HepG2 (cell line): ENCODE measurements around the gene ZIK1. TPM values are rescaled to one million over a fixed set of nuclear protein-coding genes. Genes with fewer than 3 reads are reported as not detected.

Experiments used
- ATAC-seq: fragments of 200-7000 bp; cut with Tn5 transposase; 3 replicates; pipeline ENCODE4 v1.9.1; 2020; ENCODE audit warnings: mild to moderate bottlenecking, moderate library complexity
- BruUV-seq: library from RNA; stranded (reverse); fragments of 400-500 nt; replicated peaks from 2 replicates; lab custom pipeline; 2021; lab: Mats Ljungman, UMichigan
- CTCF ChIA-PET: fragments of 300-600 bp; formaldehyde crosslinking; extraction: SDS; loops from one replicate; lab custom pipeline; 2021; ENCODE audit warnings: low total read pairs, inconsistent platforms, low intra/inter-chr PET ratio; lab: Yijun Ruan, JAX
- POLR2A ChIA-PET: fragments of 350-600 bp; sonication (Branson Sonifier 250); formaldehyde crosslinking; loops from one replicate; lab custom pipeline; 2020; ENCODE audit warnings: antibody characterized with exemption, inconsistent platforms; lab: Yijun Ruan, JAX
- DNase-seq: peaks from one replicate; pipeline ENCODE4 v3.0.0-alpha.2; 2015; ENCODE audit warnings: low spot score
- FAIRE-seq: peaks from 3 replicates; lab custom pipeline; 2011; peaks lifted over from hg19 to GRCh38; lab: Jason Lieb, UNC
- H2AFZ ChIP-seq: one replicate; pipeline ENCODE4 v1.6.1; 2011; ENCODE audit warnings: low read length, inconsistent platforms
- H3K27ac ChIP-seq: fragments of 300-600 bp; 3 replicates; pipeline ENCODE4 v1.8.0; 2011; ENCODE audit warnings: mixed run types, mild to moderate bottlenecking, mixed read lengths, low read length, inconsistent platforms; ENCODE audit not compliant: insufficient read depth; ENCODE audit errors: extremely low read length
- H3K27me3 ChIP-seq, 2 experiments: fragments of 200-600 bp in 1 of 2; 2 replicates in 1 of 2; 3 replicates in 1 of 2; pipeline versions ENCODE4 v1.6.0 to v1.8.0; 2011; ENCODE audit warnings: low read length in 2 of 2, mild to moderate bottlenecking in 2 of 2, moderate library complexity in 2 of 2, inconsistent platforms in 1 of 2; ENCODE audit not compliant: insufficient read depth in 2 of 2, control insufficient read depth in 1 of 2
- H3K36me3 ChIP-seq, 2 experiments: fragments of 200-600 bp in 1 of 2; replicated peaks in 1 of 2; 2 replicates in 1 of 2; 3 replicates in 1 of 2; pipeline versions ENCODE4 v1.5.1 to v1.8.0; 2011; ENCODE audit warnings: low read length in 2 of 2, inconsistent platforms in 1 of 2; ENCODE audit not compliant: insufficient read depth in 2 of 2, control insufficient read depth in 1 of 2
- H3K4me1 ChIP-seq: 2 replicates; pipeline ENCODE4 v1.5.1; 2012; ENCODE audit warnings: low read length, inconsistent platforms; ENCODE audit not compliant: insufficient read depth
- H3K4me2 ChIP-seq: 2 replicates; pipeline ENCODE4 v1.6.0; 2011; ENCODE audit warnings: low read depth, low read length, inconsistent platforms
- H3K4me3 ChIP-seq, 3 experiments: fragments of 200-600 bp in 1 of 3; sonication (generic), shearing (Covaris generic) in 1 of 3; replicated peaks in 1 of 3; 2 replicates each; pipeline ENCODE4 v1.5.1; 2011 to 2016; ENCODE audit warnings: low read length in 3 of 3, inconsistent platforms in 2 of 3, low read depth in 2 of 3, mild to moderate bottlenecking in 2 of 3, control low read depth in 1 of 3, mixed read lengths in 1 of 3; ENCODE audit not compliant: insufficient read depth in 1 of 3
- H3K79me2 ChIP-seq: one replicate; pipeline ENCODE4 v1.6.1; 2011; ENCODE audit warnings: low read length, inconsistent platforms; ENCODE audit not compliant: insufficient read depth
- H3K9ac ChIP-seq: 2 replicates; pipeline ENCODE4 v1.6.0; 2011; ENCODE audit warnings: mild to moderate bottlenecking, low read depth, low read length, inconsistent platforms; ENCODE audit not compliant: insufficient read depth
- H3K9me3 ChIP-seq: 2 replicates; pipeline ENCODE4 v1.5.1; 2012; ENCODE audit warnings: mild to moderate bottlenecking, low read length
- H4K20me1 ChIP-seq: 2 replicates; pipeline ENCODE4 v1.6.0; 2011; ENCODE audit warnings: inconsistent platforms, mild to moderate bottlenecking, low read length, moderate library complexity; ENCODE audit not compliant: insufficient read depth
- ATAD3A ChIP-seq: sonication (generic); formaldehyde crosslinking; IDR thresholded peaks from 2 replicates; pipeline ENCODE4 v1.4.0; 2020; ENCODE audit warnings: missing genetic modification reagents
- CEBPG ChIP-seq: IDR thresholded peaks from 2 replicates; pipeline ENCODE4 v1.6.1; 2016
- ETV6 ChIP-seq: sonication (generic); formaldehyde crosslinking; conservative IDR thresholded peaks from 2 replicates; pipeline ENCODE4 v1.4.0; 2020; ENCODE audit warnings: missing genetic modification reagents
- FOXO1 ChIP-seq: sonication (generic); formaldehyde crosslinking; IDR thresholded peaks from 2 replicates; pipeline ENCODE4 v1.4.0; 2020; ENCODE audit warnings: missing genetic modification reagents
- MIER2 ChIP-seq: IDR thresholded peaks from 2 replicates; pipeline ENCODE4 v1.6.1; 2016; ENCODE audit warnings: missing biosample characterization, missing genetic modification reagents
- PCBP2 ChIP-seq: fragments of 200-400 bp; formaldehyde crosslinking; optimal IDR thresholded peaks from 2 replicates; pipeline ENCODE3; 2018; ENCODE audit warnings: low read length, low read depth; ENCODE audit not compliant: poor library complexity, severe bottlenecking
- ZEB1 ChIP-seq: IDR thresholded peaks from 2 replicates; pipeline ENCODE4 v1.6.1; 2012; ENCODE audit warnings: mild to moderate bottlenecking, low read depth, inconsistent platforms; ENCODE audit not compliant: insufficient replicate concordance
- ZKSCAN8 ChIP-seq: IDR thresholded peaks from 2 replicates; pipeline ENCODE4 v1.6.1; 2016; ENCODE audit warnings: borderline replicate concordance, missing genetic modification reagents, missing compliant biosample characterization
- ZNF33B ChIP-seq: sonication (generic); formaldehyde crosslinking; IDR thresholded peaks from 2 replicates; pipeline ENCODE4 v1.5.1; 2020; ENCODE audit warnings: mild to moderate bottlenecking, missing genetic modification reagents
- ZNF451 ChIP-seq: sonication (generic); formaldehyde crosslinking; IDR thresholded peaks from 2 replicates; pipeline ENCODE4 v1.5.0; 2020; ENCODE audit warnings: mild to moderate bottlenecking, missing genetic modification reagents
- WGBS: methylation state at CpG from one replicate; pipeline ENCODE4 v1.1.6; 2017; ENCODE audit warnings: low lambda C conversion rate; 5-methylcytosine and 5-hydroxymethylcytosine counted together
- in situ Hi-C: cut with HindIII; loops from 2 replicates; pipeline ENCODE4 v1.10.0; 2017; ENCODE audit warnings: low pct_unique_long_range_greater_than_20kb; ENCODE audit not compliant: extremely low pct_ligation_motif_present
- intact Hi-C: fragments of 100-400 bp; cut with micrococcal nuclease; formaldehyde crosslinking; loops from one replicate; pipeline ENCODE4 v1.10.0; 2022; ENCODE audit not compliant: unreplicated experiment
- polyA plus RNA-seq, 8 experiments: library from polyadenylated mRNA; depleted of rRNA in 3 of 8; stranded (reverse) in 7 of 8; unstranded in 1 of 8; fragments of >200 nt; fragmentation: Illumina TruSeq in 4 of 8; extraction: Trizol in 4 of 8; gene quantifications; 2 replicates each; pipeline versions ENCODE4 v1.2.1 to v1.2.3, GENCODE V29; 2011 to 2016; ENCODE audit warnings: low read depth in 4 of 8, missing spikeins in 1 of 8, mixed read lengths in 1 of 8; ENCODE audit not compliant: insufficient read depth in 1 of 8
- total RNA-seq, 5 experiments: library from RNA; depleted of rRNA; stranded (reverse); fragments of >200 nt; fragmentation: Illumina TruSeq; extraction: Trizol; gene quantifications; 2 replicates each; pipeline ENCODE4 v1.2.3, GENCODE V29; 2016; ENCODE audit warnings: low read depth in 1 of 5
- TF ChIP-seq, protein P1 (sequence below): sonication (generic); formaldehyde crosslinking; IDR thresholded peaks from 2 replicates; pipeline ENCODE4 v1.5.1; 2020; ENCODE audit warnings: missing genetic modification reagents, mild to moderate bottlenecking, borderline replicate concordance
- TF ChIP-seq, protein P2 (sequence below): sonication (generic); formaldehyde crosslinking; conservative IDR thresholded peaks from 2 replicates; pipeline ENCODE4 v1.4.0; 2020; ENCODE audit warnings: missing genetic modification reagents
- TF ChIP-seq, protein P3 (sequence below): sonication (generic); formaldehyde crosslinking; IDR thresholded peaks from 2 replicates; pipeline ENCODE4 v1.4.0; 2020; ENCODE audit warnings: missing genetic modification reagents
- TF ChIP-seq, protein P4 (sequence below): sonication (generic); formaldehyde crosslinking; IDR thresholded peaks from 2 replicates; pipeline ENCODE4 v1.8.0; 2022; ENCODE audit warnings: mild to moderate bottlenecking, missing genetic modification reagents, borderline replicate concordance

Gene ZIK1
- total and polyA plus RNA-seq, 2 of the 13 experiments (the other 11 are each of a cell fraction or from before 2014, with no cell fraction given), result 2.1 to 7.2 TPM

DNA sequence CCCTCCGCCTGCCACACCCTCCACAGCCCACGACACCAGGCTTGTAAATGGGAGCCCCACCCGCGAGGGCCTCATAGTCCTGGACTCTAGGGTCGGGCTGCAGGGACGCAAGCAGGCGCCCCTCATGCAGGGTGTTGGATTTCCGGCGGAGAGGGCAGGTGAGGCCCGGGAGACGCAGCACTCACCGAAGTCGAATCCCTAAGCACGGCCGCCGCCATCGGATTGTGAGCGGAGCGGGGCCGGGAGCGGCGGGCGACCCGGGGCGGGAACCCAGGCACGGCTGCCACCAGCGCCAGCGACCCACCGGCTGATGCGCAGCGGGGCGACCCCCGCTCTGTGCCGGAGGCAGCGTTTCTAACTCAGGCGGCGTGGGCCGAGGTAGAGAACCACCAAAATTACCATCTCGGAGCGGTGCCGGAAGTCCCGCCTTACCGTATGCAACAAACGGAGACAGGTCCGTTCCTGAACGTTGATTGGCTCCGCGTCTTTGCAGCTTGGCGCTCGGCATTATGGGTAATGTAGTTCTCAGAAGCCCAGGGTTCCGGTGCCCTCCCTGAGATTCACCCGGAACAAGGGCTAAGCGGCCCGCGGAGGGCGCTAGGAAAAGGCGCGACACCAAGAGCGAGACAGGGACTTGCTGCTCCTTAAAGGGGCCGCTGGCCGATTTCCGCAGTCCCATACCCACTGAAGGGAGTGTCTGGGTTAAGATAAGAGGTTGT, 5.3 kb upstream of the ZIK1 start, which contains the start of gene ZNF416:
TSS of gene ZNF416 (minus strand) at position 425 of the 719 bp plus-strand sequence. CDS start at position 218, 207 bp downstream.
- WGBS, result 0% methylated on average over 10 of the region's 62 CpGs
- peaks cover 17% of the 10 kb centered on the region for H3K79me2 ChIP-seq
- ChIA-PET CTCF (interaction anchor here (1.4 kb wide), 1 partner anchor 54 kb away, joined by 3 read pairs; the partner anchor contains the start of gene ZNF211), POLR2A (interaction anchor here (0.6 kb wide), 1 partner anchor 79 kb away, joined by 3 read pairs; the partner anchor contains the start of gene ZNF773)
- peak within 1 kb of the TSS; percentile 99 for H2AFZ ChIP-seq
- intact Hi-C loops (loop anchor here (1.0 to 2.0 kb wide), 4 partner anchors 20 to 168 kb away; partner anchors contain the start of genes ZNF134, ZNF530, ZNF772 and ZNF776), in situ Hi-C loops (loop anchor here (10.0 kb wide), 1 partner anchor 576 kb away; the partner anchor contains the start of gene ZNF329)
- DNase-seq (peak; percentile 97), ATAC-seq (peak; percentile 96), FAIRE-seq (peak; percentile 98)
- H4K20me1 ChIP-seq, result no peaks in the 10 kb centered on the region
- H3K4me3 ChIP-seq, result peak within 1 kb of the TSS; percentile 86 to 95 (median 92)
- no TSS peak for BruUV-seq
- H3K9me3 ChIP-seq, result peaks cover 17% of the 10 kb centered on the region; the same call in 1 of the 2 replicates
- no peaks in the 10 kb centered on the region; a peak in 1 of 5 replicates for H3K27me3 ChIP-seq
- H3K9ac ChIP-seq, result peak within 1 kb of the TSS; percentile 81
- no peak within 1 kb of the TSS for H3K27ac ChIP-seq
- peaks cover 16% of the 10 kb centered on the region for H3K4me1 ChIP-seq
- peaks cover 5 to 33% of the 10 kb centered on the region in 2 experiments for H3K36me3 ChIP-seq
- H3K4me2 ChIP-seq, result peak within 1 kb of the TSS; percentile 84
- TF ChIP-seq, protein P1, sequence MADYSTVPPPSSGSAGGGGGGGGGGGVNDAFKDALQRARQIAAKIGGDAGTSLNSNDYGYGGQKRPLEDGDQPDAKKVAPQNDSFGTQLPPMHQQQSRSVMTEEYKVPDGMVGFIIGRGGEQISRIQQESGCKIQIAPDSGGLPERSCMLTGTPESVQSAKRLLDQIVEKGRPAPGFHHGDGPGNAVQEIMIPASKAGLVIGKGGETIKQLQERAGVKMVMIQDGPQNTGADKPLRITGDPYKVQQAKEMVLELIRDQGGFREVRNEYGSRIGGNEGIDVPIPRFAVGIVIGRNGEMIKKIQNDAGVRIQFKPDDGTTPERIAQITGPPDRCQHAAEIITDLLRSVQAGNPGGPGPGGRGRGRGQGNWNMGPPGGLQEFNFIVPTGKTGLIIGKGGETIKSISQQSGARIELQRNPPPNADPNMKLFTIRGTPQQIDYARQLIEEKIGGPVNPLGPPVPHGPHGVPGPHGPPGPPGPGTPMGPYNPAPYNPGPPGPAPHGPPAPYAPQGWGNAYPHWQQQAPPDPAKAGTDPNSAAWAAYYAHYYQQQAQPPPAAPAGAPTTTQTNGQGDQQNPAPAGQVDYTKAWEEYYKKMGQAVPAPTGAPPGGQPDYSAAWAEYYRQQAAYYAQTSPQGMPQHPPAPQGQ (CRISPR knock-in tag), result no peak
- TF ChIP-seq FOXO1 (no peak), ZKSCAN8 (no peak), PCBP2 (no peak), MIER2 (no peak), ETV6 (CRISPR knock-in tag) (no peak), ATAD3A (CRISPR knock-in tag) (no peak), ZNF33B (no peak), CEBPG (CRISPR knock-in tag) (no peak; the same call in 1 of the 2 replicates), ZEB1 (no peak), ZNF451 (CRISPR knock-in tag) (no peak)
- TF ChIP-seq, protein P2, sequence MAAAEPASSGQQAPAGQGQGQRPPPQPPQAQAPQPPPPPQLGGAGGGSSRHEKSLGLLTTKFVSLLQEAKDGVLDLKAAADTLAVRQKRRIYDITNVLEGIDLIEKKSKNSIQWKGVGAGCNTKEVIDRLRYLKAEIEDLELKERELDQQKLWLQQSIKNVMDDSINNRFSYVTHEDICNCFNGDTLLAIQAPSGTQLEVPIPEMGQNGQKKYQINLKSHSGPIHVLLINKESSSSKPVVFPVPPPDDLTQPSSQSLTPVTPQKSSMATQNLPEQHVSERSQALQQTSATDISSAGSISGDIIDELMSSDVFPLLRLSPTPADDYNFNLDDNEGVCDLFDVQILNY, result no peak
- TF ChIP-seq, protein P3, sequence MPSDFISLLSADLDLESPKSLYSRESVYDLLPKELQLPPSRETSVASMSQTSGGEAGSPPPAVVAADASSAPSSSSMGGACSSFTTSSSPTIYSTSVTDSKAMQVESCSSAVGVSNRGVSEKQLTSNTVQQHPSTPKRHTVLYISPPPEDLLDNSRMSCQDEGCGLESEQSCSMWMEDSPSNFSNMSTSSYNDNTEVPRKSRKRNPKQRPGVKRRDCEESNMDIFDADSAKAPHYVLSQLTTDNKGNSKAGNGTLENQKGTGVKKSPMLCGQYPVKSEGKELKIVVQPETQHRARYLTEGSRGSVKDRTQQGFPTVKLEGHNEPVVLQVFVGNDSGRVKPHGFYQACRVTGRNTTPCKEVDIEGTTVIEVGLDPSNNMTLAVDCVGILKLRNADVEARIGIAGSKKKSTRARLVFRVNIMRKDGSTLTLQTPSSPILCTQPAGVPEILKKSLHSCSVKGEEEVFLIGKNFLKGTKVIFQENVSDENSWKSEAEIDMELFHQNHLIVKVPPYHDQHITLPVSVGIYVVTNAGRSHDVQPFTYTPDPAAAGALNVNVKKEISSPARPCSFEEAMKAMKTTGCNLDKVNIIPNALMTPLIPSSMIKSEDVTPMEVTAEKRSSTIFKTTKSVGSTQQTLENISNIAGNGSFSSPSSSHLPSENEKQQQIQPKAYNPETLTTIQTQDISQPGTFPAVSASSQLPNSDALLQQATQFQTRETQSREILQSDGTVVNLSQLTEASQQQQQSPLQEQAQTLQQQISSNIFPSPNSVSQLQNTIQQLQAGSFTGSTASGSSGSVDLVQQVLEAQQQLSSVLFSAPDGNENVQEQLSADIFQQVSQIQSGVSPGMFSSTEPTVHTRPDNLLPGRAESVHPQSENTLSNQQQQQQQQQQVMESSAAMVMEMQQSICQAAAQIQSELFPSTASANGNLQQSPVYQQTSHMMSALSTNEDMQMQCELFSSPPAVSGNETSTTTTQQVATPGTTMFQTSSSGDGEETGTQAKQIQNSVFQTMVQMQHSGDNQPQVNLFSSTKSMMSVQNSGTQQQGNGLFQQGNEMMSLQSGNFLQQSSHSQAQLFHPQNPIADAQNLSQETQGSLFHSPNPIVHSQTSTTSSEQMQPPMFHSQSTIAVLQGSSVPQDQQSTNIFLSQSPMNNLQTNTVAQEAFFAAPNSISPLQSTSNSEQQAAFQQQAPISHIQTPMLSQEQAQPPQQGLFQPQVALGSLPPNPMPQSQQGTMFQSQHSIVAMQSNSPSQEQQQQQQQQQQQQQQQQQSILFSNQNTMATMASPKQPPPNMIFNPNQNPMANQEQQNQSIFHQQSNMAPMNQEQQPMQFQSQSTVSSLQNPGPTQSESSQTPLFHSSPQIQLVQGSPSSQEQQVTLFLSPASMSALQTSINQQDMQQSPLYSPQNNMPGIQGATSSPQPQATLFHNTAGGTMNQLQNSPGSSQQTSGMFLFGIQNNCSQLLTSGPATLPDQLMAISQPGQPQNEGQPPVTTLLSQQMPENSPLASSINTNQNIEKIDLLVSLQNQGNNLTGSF (CRISPR knock-in tag), result no peak
- TF ChIP-seq, protein P4, sequence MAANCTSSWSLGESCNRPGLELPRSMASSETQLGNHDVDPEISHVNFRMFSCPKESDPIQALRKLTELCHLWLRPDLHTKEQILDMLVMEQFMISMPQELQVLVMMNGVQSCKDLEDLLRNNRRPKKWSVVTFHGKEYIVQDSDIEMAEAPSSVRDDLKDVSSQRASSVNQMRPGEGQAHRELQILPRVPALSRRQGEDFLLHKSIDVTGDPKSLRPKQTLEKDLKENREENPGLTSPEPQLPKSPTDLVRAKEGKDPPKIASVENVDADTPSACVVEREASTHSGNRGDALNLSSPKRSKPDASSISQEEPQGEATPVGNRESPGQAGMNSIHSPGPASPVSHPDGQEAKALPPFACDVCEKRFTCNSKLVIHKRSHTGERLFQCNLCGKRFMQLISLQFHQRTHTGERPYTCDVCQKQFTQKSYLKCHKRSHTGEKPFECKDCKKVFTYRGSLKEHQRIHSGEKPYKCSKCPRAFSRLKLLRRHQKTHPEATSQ (CRISPR knock-in tag), result no peak
